ENCODE data around the gene CD276. TPM values are rescaled to one million over a fixed set of nuclear protein-coding genes. Genes with fewer than 3 reads are reported as not detected.

CD276 gene
- total RNA-seq, 4 donors from 2014 or later = 11.5 to 85.7 (median 30.0) TPM

- Histone ChIP-seq H3K27ac (no peak overlapping the region), H3K4me3 (no peak overlapping the region), H3K9me3 (no peaks in the 10 kb centered on the region), H3K36me3 (no peaks in the 10 kb centered on the region), H3K27me3 (no peaks in the 10 kb centered on the region), H3K4me1 (no peaks in the 10 kb centered on the region)
- TF ChIP-seq CTCF (IDR thresholded peaks at IDR 0.05) = no peak
- no peak for TF ChIP-seq POLR2A (IDR thresholded peaks at IDR 0.05)
- no peak for DNase-seq
- intact Hi-C loops (cut with DNase I; ENCODE audit: low total_unique reads) = no loop called here
Measured at GRCh38 chr15:73674587-73674986, 9.6 kb upstream of the CD276 start.

- Histone ChIP-seq H3K27ac (no peak overlapping the region), H3K36me3 (no peaks in the 10 kb centered on the region), H3K9me3 (no peaks in the 10 kb centered on the region), H3K4me3 (no peak overlapping the region), H3K4me1 (no peaks in the 10 kb centered on the region), H3K27me3 (no peaks in the 10 kb centered on the region)
- intact Hi-C loops (cut with DNase I; ENCODE audit: low total_unique reads) = no loop called here
- DNase-seq = peak; percentile 67 to 77
- TF ChIP-seq CTCF (IDR thresholded peaks at IDR 0.05) = peak; percentile 84 to 92 (median 90)
- TF ChIP-seq POLR2A (IDR thresholded peaks at IDR 0.05) = no peak
Measured at GRCh38 chr15:73677146-73677607, 7.0 kb upstream of the CD276 start.

- no peak overlapping the region for H3K27ac ChIP-seq
- intact Hi-C loops (cut with DNase I; ENCODE audit: low total_unique reads) = no loop called here
- no peaks in the 10 kb centered on the region for H3K36me3 ChIP-seq
- TF ChIP-seq POLR2A (IDR thresholded peaks at IDR 0.05) (no peak), CTCF (IDR thresholded peaks at IDR 0.05) (no peak)
- no peaks in the 10 kb centered on the region for H3K27me3 ChIP-seq
- no peaks in the 10 kb centered on the region for H3K9me3 ChIP-seq
- no peak for DNase-seq
- H3K4me1 ChIP-seq = no peaks in the 10 kb centered on the region
- H3K4me3 ChIP-seq = no peak overlapping the region
Measured at GRCh38 chr15:73677733-73678132, 6.5 kb upstream of the CD276 start.

GRCh38 chr15:73678498-73678897, 5.7 kb upstream of the CD276 start:
- no peak for DNase-seq
- intact Hi-C loops (cut with DNase I; ENCODE audit: low total_unique reads) = no loop called here
- TF ChIP-seq CTCF (IDR thresholded peaks at IDR 0.05) (no peak), POLR2A (IDR thresholded peaks at IDR 0.05) (no peak)
- Histone ChIP-seq H3K9me3 (no peaks in the 10 kb centered on the region), H3K27me3 (no peaks in the 10 kb centered on the region), H3K4me3 (no peak overlapping the region), H3K27ac (no peak overlapping the region), H3K4me1 (no peaks in the 10 kb centered on the region), H3K36me3 (no peaks in the 10 kb centered on the region)

GRCh38 chr15:73679180-73679579, 5.0 kb upstream of the CD276 start:
- Histone ChIP-seq H3K27me3 (no peaks in the 10 kb centered on the region), H3K27ac (no peak overlapping the region), H3K9me3 (no peaks in the 10 kb centered on the region), H3K36me3 (no peaks in the 10 kb centered on the region), H3K4me3 (no peak overlapping the region), H3K4me1 (no peaks in the 10 kb centered on the region)
- TF ChIP-seq POLR2A (IDR thresholded peaks at IDR 0.05) = no peak
- TF ChIP-seq CTCF (IDR thresholded peaks at IDR 0.05) = no peak
- intact Hi-C loops (cut with DNase I; ENCODE audit: low total_unique reads) = no loop called here
- no peak for DNase-seq
